Fibroblast of peridontal ligament (primary cell): Measurements from ENCODE around the gene CCDC63.

Source experiments
- DNase-seq: peaks from one replicate; pipeline ENCODE4 v3.0.0-alpha.2; 2010; ENCODE audit errors: extremely low read depth

The CCDC63 gene

DNA sequence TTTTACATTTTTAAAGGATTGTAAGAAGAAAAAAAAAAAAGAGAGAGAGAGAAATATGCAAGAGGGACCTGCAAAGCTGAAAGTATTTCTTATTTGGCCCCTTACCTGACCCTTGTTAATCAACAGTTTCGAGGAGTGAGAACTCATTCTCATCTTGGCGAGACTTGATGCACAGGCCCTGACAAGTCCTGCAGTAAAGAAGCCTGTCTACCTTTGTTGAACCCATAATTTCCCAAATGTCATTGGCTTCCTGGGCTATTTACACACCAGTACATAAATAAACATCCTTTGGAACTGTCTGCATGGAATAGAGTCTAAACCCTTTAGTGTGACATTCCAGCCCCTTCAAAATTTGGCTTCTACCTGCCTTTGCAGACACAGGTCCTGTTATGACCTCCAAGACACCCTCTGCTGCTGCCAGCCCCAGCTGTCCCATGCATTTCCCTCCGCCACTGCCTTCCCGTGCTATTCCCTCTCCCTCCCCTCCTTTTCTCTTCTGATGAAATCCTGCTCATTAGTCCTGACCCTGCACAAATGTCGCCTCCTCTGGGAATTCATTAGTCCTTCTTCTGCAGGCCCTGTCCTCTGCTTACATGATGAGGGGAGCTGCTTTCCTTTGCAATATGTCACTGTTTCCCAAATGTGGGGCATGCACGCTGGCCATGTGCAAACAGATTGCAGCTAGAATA lies 38.5 kb downstream of the CCDC63 start:
- DNase-seq = no peak

DNA sequence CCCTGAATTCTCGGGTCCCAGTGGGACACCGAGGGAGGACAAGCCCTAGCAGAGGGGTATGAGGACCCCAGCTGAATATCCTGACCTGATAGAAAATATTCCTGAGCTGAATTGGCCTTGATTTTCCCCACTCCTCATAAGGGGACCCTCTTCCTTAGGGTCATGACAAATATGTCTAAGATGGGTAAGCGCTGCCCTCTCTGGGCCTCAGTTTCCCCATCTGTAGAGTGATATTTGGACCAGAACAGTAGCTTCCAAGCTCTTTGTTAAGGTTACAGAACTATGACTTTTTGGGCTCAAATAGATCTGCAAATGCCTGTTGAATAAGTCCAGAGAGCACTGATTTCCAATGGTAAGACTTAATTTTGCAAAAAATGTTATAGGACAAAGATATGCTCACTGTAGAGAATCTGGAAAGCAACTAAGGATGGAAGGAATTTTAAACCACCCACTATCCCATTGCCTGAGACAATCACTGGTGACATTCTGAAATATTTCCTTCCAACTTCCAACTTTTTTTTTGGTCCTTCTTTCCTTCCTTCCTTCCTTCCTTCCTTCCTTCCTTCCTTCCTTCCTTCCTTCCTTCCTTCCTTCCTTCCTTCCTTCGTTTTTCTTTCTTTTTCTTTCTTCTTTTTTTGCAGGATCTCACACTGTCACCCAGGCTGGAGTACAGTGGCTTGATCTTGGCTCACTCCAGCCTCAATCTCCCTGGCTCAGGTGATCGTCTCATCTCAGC lies 41.6 kb downstream of the CCDC63 start:
- DNase-seq = no peak

DNA sequence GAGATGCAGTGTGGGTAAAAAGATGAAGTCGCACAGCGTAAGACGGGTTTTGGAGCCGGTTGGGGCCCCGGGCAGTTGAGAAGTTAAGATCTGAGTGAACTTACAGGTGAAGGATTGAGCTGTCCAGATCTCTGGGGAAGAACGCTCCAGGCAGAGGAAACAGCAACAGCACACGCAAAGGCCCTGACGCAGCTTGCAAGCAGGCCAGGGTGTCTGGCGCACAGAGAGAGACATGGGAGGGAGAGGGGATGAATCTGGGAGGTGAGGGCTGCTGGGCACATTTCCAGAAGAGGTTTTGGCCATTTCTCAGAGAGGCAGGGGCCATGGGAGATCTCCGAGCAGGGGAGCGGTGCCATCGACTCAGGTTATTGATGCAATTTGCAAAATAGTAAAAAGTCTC lies 42.6 kb downstream of the CCDC63 start:
- DNase-seq = no peak

GRCh38 chr12:110893956-110894355 lies 47.2 kb downstream of the CCDC63 start:
- DNase-seq = no peak

- DNase-seq = no peak
Measured at GRCh38 chr12:110896559-110896958, 49.8 kb downstream of the CCDC63 start.

DNA sequence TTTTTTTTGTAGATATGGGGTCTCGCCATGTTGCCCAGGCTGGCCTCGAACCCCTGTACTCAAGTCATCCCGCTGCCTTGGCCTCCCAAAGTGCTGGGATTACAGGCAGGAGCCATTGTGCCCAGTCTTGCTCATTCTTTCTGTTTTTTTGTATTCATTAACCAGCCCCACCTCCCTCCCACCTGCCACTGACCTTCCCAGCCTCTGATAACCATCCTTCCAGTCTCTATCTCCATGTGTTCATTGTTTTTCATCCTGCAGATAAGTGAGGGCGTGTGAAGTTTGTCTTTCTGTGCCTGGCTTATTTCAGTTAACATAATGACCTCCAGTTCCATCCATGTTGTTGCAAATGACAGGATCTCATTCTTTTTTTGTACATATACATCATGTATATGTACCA lies 54.6 kb downstream of the CCDC63 start:
- no peak for DNase-seq

DNA sequence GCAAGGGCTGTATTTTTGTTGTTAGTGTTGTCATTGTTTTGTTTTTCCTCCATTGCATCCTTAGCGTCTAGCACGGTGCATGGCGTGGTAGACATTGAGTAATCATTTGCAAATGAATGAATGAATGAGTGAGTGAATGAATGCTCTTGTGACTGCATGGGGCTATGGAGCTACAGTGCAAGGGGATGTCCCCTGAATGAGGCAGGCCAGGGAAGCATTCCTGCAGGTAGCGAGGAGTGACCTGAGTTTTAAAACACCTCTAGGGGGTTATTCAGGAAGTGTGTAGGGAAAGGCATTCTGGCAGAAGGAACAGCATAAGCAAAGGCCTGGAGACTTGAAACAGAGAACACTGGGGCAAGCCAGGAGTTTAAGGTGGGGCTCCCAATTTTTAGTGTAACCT lies 56.7 kb downstream of the CCDC63 start:
- no peak for DNase-seq

DNA sequence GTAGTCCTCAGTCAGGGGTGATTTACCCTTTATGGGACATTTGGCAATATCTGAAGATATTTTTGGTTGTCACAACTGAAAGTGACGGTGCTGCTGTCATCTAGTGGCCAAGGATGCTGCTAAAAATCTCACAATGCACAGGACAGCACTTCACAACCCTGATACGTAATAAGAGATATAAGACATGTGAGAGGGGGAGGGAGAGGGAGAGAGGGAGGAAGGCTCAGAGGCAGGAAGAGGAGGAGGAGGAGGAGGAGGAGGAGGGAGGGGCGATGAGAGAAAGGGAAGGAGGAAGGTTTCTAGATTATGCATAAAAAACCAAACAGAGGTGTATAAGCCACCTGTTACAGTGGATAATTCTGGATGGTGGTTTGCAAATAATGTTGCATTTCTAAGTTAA lies 59.3 kb downstream of the CCDC63 start:
- no peak for DNase-seq

DNA sequence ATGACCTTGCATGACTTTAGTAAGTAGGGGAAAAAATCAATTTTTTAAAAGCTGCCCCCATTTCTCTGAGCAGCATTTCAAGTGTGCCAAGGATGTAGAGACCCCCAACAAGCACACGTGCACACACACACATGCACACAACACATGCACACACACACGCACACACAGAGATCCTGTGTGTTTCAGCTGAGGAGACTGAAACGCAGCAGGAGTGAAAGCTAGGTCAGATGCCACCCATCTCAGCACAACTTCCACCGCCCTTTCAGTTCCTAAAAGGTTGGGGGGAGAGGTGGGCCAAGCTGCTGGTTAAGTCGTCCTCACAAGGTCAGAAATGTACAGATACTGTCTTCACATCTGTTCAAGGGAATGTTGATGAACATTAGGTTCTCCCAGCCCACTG lies 59.7 kb downstream of the CCDC63 start:
- DNase-seq = no peak

GRCh38 chr12:110906985-110907384 lies 60.2 kb downstream of the CCDC63 start:
- DNase-seq = no peak

DNA sequence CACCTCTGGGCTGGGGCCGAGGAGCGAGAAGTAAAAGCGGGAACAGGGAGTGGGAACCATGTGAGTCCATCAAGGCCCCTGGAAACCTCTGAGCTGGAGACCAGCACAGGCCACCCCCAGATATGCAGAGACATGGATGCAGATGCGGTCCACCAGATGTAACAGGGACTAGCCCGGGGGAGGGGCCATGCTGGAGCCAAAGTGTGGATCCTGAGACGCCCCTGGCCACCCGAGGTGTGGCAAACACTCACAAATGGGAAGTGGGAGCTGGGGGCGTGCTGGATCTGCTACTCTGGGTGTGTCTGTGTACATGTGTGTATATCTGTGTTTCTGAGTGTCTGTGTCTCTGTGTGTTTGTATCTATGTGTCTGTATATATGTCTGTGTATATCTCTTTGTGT lies 60.8 kb downstream of the CCDC63 start:
- DNase-seq = no peak

- no peak for DNase-seq
Measured at GRCh38 chr12:110908377-110909152, 61.8 kb downstream of the CCDC63 start.

- no peak for DNase-seq
Measured at GRCh38 chr12:110912263-110912662, 65.5 kb downstream of the CCDC63 start.

DNA sequence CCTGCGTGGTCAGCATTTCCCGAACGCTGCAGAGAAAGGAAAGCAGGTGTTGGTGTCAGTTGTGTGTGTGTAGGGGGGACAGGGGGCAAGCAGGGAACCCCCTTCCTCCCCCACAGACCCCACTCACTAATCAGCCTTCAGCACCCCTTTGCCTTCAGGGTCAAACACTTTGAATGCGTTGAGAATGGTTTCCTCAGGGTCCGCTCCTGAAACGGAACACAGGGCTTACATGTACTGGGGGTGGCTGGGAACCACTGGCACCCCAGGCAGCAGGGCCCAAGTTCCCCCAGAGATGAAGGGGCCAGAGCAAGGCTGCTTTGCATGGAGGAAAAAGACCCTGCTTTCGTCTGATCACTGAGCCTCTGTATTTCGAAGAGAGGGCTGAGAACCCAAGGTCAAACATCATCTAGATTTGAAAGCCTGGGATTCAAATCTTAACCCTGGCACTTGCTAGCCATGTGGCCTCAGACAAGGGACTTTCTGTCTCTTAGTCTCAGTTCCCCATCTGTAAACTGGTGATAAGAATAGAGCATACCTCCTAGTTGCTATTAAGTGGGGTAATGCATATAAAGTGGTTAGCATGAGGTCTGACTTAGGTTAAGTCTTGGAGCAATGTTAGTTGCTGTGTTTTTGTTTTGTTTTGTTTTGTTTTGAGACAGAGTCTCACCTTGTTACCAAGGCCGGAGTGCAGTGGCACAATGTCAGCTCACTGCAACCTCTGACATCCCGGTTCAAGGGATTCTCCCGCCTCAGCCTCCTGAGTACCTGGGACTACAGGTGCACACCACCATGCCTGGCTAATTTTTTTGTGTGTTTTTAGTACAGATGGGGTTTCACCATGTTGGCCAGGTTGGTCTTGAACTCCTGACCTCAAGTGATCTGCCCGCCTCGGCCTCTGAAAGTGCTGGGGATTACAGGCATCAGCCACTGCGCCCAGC lies 66.6 kb downstream of the CCDC63 start:
- no peak for DNase-seq

DNA sequence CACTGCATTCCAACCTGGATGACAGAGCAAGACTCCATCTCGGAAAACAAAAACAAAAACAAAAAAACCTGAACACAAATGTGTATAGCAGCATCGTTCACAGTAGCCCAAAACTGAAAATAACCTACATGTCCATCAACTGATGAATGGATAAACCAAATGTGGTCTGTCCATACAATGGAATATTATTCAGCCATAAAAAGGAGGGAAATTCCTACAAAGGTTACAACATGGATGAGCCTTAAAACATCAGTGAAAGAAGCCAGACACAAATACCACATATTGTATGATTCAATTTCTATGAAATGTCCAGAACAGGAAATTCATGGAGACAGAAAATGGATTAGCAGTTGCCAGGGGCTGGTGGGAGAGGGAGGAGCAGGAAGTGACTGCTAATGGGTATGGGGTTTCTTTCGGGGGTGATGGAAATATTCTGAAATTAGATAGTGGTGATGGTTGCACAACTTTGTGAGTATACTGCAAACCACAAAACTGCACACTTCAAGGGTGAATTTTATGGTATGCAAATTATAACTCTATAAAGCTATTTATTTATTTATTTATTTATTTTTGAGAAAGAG lies 69.6 kb downstream of the CCDC63 start:
- no peak for DNase-seq

DNA sequence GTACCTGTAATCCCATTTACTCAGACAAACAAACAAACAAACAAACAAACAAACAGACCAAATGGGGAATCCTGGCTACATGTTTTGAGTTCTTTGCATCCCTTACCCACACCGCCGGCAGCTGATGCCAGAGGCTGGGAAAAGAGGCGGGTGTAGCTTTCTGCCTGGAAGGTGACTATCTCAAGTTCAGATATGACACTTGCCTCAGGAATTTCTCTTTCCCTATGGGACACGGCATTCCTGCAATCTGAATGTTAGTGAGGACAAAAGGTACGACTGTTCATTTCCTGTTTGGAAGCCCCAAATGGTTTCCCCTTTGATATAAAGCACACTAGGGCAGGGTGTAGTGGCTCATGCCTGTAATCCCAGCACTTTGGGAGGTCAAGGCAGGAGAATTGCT lies 70.7 kb downstream of the CCDC63 start:
- no peak for DNase-seq

GRCh38 chr12:110917961-110918360 lies 71.2 kb downstream of the CCDC63 start:
- no peak for DNase-seq

- no peak for DNase-seq
Measured at GRCh38 chr12:110919720-110920119, 72.9 kb downstream of the CCDC63 start.

DNA sequence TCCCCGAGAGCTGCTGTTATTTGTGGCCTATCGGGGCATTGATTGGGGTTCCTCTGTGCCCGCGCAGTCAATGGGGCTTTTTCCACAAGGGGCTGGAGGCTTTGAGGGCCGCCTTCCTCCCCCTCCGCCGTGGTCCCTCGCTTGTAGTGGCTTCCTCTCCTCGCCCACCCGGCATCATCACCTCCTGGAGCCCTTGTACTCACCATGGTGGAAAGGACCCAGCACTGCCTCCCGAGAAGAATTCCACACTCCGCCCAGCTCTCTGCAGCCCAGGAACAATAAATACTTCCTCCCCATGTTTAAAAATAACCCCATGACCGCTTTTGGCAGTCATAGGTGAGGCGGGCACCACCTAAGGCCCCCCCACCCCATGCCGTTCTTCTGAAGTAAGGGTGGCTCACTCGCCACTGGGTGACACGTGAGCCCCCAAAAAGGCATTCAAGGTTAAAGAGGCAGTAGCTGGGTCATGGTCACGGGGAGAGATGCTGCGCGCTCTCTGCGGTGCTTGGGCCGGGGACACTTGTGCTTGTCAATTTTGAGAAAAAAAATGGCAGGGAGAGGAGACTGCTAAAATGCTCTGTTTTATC lies 73.6 kb downstream of the CCDC63 start, which contains the start of gene MYL2:
Gene MYL2, minus strand, starts transcription at position 256 of the 587 bp plus-strand sequence. Its CDS starts 50 bp downstream, at position 206.
- no peak for DNase-seq

DNA sequence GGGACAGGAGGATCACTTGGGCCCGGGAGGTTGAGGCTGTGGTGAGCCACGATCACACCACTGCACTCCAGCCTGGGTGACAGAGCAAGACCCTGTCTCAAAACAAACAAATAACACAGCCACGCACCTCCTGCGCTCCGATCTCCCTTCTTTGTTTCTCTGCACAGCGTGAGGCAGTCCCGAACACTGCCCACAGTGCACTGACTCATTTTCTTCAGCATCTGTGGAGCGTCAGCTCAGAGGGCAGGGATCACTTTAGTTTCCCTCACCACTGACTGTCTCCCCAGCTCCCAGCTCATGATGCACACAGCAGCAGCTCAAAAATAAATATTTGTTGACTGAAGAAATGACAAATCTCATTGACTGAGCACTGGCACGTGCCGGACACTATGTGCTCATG lies 74.5 kb downstream of the CCDC63 start:
- no peak for DNase-seq

GRCh38 chr12:110922652-110923051 lies 75.9 kb downstream of the CCDC63 start:
- no peak for DNase-seq
